HepG2 (cell line): ENCODE results near the gene NR2F1-AS1. TPM values are rescaled to one million over a fixed set of nuclear protein-coding genes. Genes with fewer than 3 reads are reported as not detected.

Source experiments
- DPF2 ChIP-seq: sonication (generic); formaldehyde crosslinking; IDR thresholded peaks from 2 replicates; pipeline ENCODE4 v1.4.0; 2020; ENCODE audit warnings: mild to moderate bottlenecking, low read depth, missing genetic modification reagents, borderline replicate concordance
- EEA1 ChIP-seq: sonication (generic); formaldehyde crosslinking; IDR thresholded peaks from 2 replicates; pipeline ENCODE4 v1.5.1; 2020; ENCODE audit warnings: mild to moderate bottlenecking, missing genetic modification reagents, borderline replicate concordance
- HOXA7 ChIP-seq: sonication (generic); formaldehyde crosslinking; IDR thresholded peaks from 2 replicates; pipeline ENCODE4 v1.8.1; 2022; ENCODE audit warnings: mild to moderate bottlenecking, missing genetic modification reagents, moderate library complexity
- POGZ ChIP-seq: sonication (generic); formaldehyde crosslinking; IDR thresholded peaks from 2 replicates; pipeline ENCODE4 v1.4.0; 2020; ENCODE audit warnings: mild to moderate bottlenecking, missing genetic modification reagents
- TBX2 ChIP-seq: sonication (generic); formaldehyde crosslinking; IDR thresholded peaks from 2 replicates; pipeline ENCODE4 v1.5.0; 2020; ENCODE audit warnings: missing genetic modification reagents, mild to moderate bottlenecking, borderline replicate concordance
- TEAD3 ChIP-seq: optimal IDR thresholded peaks from 2 replicates; pipeline ENCODE3; 2016; ENCODE audit warnings: borderline replicate concordance
- XRCC5 ChIP-seq: fragments of 200-400 bp; formaldehyde crosslinking; optimal IDR thresholded peaks from 2 replicates; pipeline ENCODE3; 2017; ENCODE audit warnings: mild to moderate bottlenecking, low read length
- ZC3H4 ChIP-seq: sonication (generic); formaldehyde crosslinking; IDR thresholded peaks from 2 replicates; pipeline ENCODE4 v1.4.0; 2020; ENCODE audit warnings: missing genetic modification reagents, borderline replicate concordance
- ZFP82 ChIP-seq: sonication (generic); formaldehyde crosslinking; IDR thresholded peaks from 2 replicates; pipeline ENCODE4 v1.5.1; 2020; ENCODE audit warnings: mild to moderate bottlenecking, missing genetic modification reagents, borderline replicate concordance
- ZNF224 ChIP-seq: sonication (generic); formaldehyde crosslinking; IDR thresholded peaks from 2 replicates; pipeline ENCODE4 v1.5.0; 2020; ENCODE audit warnings: mild to moderate bottlenecking, missing genetic modification reagents
- ZNF552 ChIP-seq: sonication (generic); formaldehyde crosslinking; IDR thresholded peaks from 2 replicates; pipeline ENCODE4 v1.9.0; 2022; ENCODE audit warnings: missing genetic modification reagents, mild to moderate bottlenecking, borderline replicate concordance
- ZNF674 ChIP-seq: sonication (generic); formaldehyde crosslinking; IDR thresholded peaks from 2 replicates; pipeline ENCODE4 v1.5.0; 2020; ENCODE audit warnings: low read depth, mild to moderate bottlenecking, missing genetic modification reagents
- polyA plus RNA-seq, 8 experiments: library from polyadenylated mRNA; depleted of rRNA in 3 of 8; stranded (reverse) in 7 of 8; unstranded in 1 of 8; fragments of >200 nt; fragmentation: Illumina TruSeq in 4 of 8; extraction: Trizol in 4 of 8; gene quantifications; 2 replicates each; pipeline versions ENCODE4 v1.2.1 to v1.2.3, GENCODE V29; 2011 to 2016; ENCODE audit warnings: low read depth in 4 of 8, missing spikeins in 1 of 8, mixed read lengths in 1 of 8; ENCODE audit not compliant: insufficient read depth in 1 of 8
- total RNA-seq, 5 experiments: library from RNA; depleted of rRNA; stranded (reverse); fragments of >200 nt; fragmentation: Illumina TruSeq; extraction: Trizol; gene quantifications; 2 replicates each; pipeline ENCODE4 v1.2.3, GENCODE V29; 2016; ENCODE audit warnings: low read depth in 1 of 5
- TF ChIP-seq, protein P1 (sequence below): sonication (generic); formaldehyde crosslinking; IDR thresholded peaks from 2 replicates; pipeline ENCODE4 v1.5.0; 2020; ENCODE audit warnings: mild to moderate bottlenecking, missing genetic modification reagents
- TF ChIP-seq, protein P2 (sequence below): sonication (generic); formaldehyde crosslinking; IDR thresholded peaks from 2 replicates; pipeline ENCODE4 v1.5.1; 2020; ENCODE audit warnings: missing genetic modification reagents, mild to moderate bottlenecking, borderline replicate concordance
- TF ChIP-seq, protein P3 (sequence below): sonication (generic); formaldehyde crosslinking; IDR thresholded peaks from 2 replicates; pipeline ENCODE4 v1.8.1; 2023; ENCODE audit warnings: mild to moderate bottlenecking, missing genetic modification reagents, borderline replicate concordance
- TF ChIP-seq, protein P4 (sequence below), 2 experiments: sonication (generic) in 1 of 2; formaldehyde crosslinking in 1 of 2; IDR thresholded peaks; 2 replicates each; pipeline versions ENCODE4 v1.4.0 to v1.6.1; 2018 to 2020; ENCODE audit warnings: missing genetic modification reagents in 2 of 2, borderline replicate concordance in 1 of 2, low read depth in 1 of 2, mild to moderate bottlenecking in 1 of 2, missing biosample characterization in 1 of 2
- TF ChIP-seq, protein P5 (sequence below): sonication (generic); formaldehyde crosslinking; IDR thresholded peaks from 2 replicates; pipeline ENCODE4 v1.8.0; 2022; ENCODE audit warnings: mild to moderate bottlenecking, missing genetic modification reagents, moderate library complexity
- TF ChIP-seq, protein P6 (sequence below): sonication (generic); formaldehyde crosslinking; conservative IDR thresholded peaks from 2 replicates; pipeline ENCODE4 v1.8.0; 2022; ENCODE audit warnings: low read depth, missing genetic modification reagents

NR2F1-AS1 gene
- total and polyA plus RNA-seq, 2 of the 13 experiments (the other 11 are each of a cell fraction or from before 2014, with no cell fraction given) = 2.8 TPM

DNA sequence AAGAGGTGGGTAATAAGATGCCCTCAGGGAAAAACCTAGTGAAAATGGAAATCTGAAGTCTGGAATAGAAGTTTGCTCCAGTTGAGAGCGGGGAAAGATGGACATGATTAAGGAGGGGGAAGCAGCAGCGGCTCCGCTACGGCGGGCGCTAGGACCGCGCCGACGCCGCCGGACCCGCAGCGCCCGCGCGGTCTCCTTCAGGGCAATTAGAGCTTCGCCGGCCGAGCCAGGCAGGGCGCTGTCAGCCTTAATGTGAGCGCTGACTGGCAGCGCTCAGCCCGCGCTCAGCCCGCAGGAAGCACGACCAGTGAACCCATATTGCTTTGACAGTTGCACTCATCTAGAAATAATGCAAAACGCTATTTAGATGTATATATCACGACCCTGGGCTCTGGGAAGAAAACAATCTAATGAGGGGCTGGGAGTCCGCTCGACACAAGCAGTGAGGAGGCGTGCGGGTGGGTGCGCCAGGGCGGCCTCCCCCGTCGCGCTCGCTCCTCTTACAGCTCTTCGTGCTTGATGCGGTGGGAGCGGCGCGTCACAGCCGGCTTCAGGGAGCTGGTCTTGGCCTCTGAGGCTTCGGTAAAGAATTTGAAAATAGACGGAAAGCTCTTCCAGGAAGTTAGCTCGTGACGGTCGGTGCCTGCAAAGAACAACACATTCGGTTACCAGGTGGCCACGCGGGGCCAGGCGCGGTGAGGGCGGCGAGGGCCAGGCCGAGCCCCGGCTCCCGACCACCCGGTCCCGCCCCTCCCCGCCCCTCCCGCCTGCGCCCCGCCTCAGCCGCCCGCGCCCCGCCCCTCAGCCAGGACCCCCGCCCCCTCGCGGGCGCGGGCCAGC lies 39.7 kb upstream of the NR2F1-AS1 start (continued):
- TF ChIP-seq XRCC5 (peak; percentile 91), ZNF552 (CRISPR knock-in tag) (no peak), HOXA7 (no peak), ZNF224 (CRISPR knock-in tag) (no peak), ZFP82 (peak; percentile 6; the same call in 1 of the 2 replicates), DPF2 (CRISPR knock-in tag) (no peak), ZC3H4 (CRISPR knock-in tag) (no peak), TEAD3 (CRISPR knock-in tag) (no peak), TBX2 (CRISPR knock-in tag) (peak; percentile 16; the same call in 1 of the 2 replicates), ZNF674 (CRISPR knock-in tag) (no peak), EEA1 (CRISPR knock-in tag) (no peak), POGZ (peak; percentile 71; the same call in 1 of the 2 replicates)
- TF ChIP-seq, protein P1, sequence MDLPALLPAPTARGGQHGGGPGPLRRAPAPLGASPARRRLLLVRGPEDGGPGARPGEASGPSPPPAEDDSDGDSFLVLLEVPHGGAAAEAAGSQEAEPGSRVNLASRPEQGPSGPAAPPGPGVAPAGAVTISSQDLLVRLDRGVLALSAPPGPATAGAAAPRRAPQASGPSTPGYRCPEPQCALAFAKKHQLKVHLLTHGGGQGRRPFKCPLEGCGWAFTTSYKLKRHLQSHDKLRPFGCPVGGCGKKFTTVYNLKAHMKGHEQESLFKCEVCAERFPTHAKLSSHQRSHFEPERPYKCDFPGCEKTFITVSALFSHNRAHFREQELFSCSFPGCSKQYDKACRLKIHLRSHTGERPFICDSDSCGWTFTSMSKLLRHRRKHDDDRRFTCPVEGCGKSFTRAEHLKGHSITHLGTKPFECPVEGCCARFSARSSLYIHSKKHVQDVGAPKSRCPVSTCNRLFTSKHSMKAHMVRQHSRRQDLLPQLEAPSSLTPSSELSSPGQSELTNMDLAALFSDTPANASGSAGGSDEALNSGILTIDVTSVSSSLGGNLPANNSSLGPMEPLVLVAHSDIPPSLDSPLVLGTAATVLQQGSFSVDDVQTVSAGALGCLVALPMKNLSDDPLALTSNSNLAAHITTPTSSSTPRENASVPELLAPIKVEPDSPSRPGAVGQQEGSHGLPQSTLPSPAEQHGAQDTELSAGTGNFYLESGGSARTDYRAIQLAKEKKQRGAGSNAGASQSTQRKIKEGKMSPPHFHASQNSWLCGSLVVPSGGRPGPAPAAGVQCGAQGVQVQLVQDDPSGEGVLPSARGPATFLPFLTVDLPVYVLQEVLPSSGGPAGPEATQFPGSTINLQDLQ = no peak
- TF ChIP-seq, protein P2, sequence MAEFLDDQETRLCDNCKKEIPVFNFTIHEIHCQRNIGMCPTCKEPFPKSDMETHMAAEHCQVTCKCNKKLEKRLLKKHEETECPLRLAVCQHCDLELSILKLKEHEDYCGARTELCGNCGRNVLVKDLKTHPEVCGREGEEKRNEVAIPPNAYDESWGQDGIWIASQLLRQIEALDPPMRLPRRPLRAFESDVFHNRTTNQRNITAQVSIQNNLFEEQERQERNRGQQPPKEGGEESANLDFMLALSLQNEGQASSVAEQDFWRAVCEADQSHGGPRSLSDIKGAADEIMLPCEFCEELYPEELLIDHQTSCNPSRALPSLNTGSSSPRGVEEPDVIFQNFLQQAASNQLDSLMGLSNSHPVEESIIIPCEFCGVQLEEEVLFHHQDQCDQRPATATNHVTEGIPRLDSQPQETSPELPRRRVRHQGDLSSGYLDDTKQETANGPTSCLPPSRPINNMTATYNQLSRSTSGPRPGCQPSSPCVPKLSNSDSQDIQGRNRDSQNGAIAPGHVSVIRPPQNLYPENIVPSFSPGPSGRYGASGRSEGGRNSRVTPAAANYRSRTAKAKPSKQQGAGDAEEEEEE (CRISPR knock-in tag) = no peak
- TF ChIP-seq, protein P3, sequence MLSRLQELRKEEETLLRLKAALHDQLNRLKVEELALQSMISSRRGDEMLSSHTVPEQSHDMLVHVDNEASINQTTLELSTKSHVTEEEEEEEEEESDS (CRISPR knock-in tag) = no peak
- TF ChIP-seq, protein P4, sequence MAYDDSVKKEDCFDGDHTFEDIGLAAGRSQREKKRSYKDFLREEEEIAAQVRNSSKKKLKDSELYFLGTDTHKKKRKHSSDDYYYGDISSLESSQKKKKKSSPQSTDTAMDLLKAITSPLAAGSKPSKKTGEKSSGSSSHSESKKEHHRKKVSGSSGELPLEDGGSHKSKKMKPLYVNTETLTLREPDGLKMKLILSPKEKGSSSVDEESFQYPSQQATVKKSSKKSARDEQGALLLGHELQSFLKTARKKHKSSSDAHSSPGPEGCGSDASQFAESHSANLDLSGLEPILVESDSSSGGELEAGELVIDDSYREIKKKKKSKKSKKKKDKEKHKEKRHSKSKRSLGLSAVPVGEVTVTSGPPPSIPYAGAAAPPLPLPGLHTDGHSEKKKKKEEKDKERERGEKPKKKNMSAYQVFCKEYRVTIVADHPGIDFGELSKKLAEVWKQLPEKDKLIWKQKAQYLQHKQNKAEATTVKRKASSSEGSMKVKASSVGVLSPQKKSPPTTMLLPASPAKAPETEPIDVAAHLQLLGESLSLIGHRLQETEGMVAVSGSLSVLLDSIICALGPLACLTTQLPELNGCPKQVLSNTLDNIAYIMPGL (CRISPR knock-in tag; IDR thresholded peaks at IDR 0.05; ENCODE audit: borderline replicate concordance in 1 of 2, low read depth in 1 of 2) = peak; percentile 21 to 60; a peak in 2 of 4 replicates
- TF ChIP-seq, protein P5, sequence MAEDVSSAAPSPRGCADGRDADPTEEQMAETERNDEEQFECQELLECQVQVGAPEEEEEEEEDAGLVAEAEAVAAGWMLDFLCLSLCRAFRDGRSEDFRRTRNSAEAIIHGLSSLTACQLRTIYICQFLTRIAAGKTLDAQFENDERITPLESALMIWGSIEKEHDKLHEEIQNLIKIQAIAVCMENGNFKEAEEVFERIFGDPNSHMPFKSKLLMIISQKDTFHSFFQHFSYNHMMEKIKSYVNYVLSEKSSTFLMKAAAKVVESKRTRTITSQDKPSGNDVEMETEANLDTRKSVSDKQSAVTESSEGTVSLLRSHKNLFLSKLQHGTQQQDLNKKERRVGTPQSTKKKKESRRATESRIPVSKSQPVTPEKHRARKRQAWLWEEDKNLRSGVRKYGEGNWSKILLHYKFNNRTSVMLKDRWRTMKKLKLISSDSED (CRISPR knock-in tag) = no peak
- TF ChIP-seq, protein P6, sequence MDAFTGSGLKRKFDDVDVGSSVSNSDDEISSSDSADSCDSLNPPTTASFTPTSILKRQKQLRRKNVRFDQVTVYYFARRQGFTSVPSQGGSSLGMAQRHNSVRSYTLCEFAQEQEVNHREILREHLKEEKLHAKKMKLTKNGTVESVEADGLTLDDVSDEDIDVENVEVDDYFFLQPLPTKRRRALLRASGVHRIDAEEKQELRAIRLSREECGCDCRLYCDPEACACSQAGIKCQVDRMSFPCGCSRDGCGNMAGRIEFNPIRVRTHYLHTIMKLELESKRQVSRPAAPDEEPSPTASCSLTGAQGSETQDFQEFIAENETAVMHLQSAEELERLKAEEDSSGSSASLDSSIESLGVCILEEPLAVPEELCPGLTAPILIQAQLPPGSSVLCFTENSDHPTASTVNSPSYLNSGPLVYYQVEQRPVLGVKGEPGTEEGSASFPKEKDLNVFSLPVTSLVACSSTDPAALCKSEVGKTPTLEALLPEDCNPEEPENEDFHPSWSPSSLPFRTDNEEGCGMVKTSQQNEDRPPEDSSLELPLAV (CRISPR knock-in tag) = no peak
